Ecto neural progenitor cell (in vitro differentiated cells): ENCODE measurements around the gene MYH11.

Experiments
- DNase-seq: peaks from one replicate; pipeline ENCODE4 v3.0.0-alpha.2; 2018; ENCODE audit warnings: low spot score

The MYH11 gene

DNA sequence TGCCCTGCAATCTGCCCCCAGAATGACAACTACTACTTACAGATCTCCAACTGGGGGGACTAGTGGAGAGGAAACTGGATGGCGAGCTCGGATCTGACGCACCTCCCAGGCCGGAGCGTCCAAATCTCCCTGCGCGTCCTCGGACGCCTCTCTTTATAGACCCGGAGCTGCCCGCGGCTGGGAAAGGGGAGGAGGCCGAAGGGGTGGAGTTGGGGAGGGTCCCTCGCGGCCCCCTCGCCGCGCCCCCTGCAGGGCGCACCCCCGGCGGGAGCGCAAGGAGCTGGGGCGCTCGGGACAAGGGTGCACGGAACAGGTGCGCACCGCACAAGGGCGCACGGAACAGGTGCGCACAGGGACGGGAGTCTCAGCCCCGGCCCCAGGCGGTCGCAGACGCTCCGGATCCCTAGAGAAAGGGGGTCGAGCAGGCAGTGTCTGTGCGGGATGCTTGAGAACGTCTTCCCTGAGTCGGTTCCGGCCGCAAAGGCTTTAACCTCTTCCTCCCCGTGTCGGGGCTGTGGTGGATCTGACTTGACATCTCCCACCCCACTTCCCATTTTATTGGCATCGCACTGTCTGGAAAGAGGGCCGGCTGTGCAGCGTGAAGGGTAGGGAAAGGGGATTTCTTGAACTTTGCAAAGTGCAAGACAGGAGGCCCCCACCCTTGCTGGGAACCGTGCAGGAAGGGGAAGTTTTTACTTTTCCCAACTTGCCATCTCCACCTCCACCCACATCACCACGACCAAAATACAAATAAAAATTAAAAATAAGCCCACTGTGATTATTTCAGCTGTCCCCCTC lies at the start of gene MYH11:
Gene MYH11 (minus strand): TSS at position 128 of the 798 bp plus-strand sequence. CDS start 18,776 bp downstream, outside the sequence.
- peak; percentile 57 for DNase-seq

DNA sequence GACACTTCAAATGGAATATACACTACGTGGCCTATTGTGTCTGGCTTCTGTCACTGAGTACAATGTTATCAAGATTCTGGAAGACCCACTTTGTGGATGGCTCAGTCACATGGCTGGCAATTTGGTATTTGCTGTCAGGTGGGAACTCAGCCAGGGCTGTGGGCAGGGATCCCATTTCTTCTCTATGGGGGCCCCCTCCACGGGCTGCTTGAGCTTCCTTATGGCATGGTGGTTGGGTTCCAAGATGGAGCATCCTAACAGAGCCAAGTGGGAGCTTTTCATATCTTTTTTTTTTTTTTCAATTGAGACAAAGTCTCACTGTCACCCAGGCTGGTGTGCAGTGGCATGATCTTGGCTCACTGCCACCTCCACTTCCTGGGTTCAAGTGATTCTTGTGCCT lies 49.6 kb upstream of the MYH11 start:
- DNase-seq = no peak

DNA sequence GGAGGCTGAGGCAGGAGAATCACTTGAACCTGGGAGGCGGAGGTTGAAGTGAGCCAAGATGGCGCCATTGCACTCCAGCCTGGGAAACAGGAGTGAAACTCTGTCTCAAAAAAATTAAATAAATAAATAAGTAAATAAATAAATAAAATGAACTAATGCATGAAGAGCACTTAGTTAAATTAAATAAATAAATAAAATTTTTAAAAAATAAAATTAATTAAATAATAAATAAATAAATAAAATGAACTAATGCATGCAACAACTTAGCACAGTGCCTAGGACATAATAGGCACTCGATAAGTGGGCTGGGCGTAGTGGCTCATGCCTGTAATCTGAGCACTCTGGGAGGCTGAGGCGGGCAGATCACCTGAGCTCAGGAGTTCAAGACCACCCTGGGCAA lies 47.1 kb upstream of the MYH11 start:
- DNase-seq = no peak

DNA sequence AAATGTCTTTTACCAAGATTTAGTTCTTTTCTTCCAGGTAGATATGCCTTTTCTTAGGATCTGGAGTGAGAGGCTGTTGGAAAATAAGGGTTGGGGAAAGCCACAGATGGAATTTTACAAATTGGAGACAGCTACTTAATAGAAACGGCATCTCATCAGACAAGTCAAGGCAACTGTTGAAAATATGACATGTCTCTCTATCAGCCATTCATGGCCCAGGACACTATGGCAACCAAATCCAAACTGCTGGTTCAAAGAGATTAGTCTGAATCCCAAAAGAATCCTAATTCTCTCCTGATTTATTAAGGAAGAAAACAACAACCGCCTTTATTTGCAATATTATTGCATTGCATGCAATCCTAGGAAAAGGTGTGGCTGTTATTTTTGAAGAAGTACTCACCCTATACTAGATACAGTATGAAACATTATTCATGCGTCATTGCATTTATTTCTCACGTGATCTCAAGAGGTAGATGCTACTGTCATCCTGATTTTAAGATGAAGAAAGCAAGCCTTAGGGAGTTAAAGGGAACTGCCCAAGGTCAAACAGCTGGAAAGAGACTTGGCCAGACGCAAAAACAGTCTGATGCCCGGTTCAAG lies 44.2 kb upstream of the MYH11 start:
- no peak for DNase-seq

DNA sequence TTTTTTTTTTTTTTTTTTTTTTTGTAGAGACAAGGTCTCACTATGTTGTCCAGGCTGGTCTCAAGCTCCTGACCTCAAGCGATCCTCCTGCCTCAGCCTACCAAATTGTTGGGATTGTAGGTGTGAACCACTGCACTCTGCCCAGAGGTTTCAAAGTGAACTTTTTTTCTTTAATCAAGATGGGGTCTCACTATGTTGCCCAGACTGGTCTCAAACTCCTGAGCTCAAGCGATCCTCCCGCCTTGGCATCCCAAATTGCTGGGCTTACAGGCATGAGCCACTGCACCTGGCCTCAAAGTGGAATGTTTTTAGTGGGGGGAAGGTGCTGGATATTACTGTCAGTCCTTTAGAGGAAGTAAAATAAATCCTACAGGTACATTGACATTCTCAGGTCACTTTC lies 43.5 kb upstream of the MYH11 start:
- DNase-seq = no peak

DNA sequence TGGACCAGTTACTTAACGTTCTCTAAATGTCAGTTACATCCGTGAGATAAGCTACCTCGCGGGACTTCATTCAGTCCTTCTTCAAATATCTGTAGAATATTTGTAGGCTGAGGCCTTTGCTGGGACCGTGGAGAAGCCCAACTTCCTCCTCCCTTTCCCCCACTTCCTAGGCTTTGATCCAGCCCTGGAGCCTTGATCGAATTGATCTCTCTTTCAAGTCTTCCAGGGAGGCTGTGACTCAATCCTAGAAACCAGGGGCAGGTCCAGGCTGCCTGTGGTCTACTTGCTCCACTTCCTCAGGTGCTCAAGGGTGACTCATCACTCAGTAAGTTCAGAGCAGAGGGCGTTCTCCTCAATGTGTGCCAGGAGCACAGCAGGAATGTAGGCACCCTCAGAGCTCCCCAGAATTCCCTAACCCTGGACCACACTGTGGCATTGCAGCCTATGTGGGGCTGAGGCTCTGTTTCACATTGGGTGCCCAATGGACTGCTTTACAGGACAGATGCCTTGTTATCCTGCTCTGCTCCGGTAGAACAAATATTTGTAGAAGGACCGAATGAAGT lies 42.8 kb upstream of the MYH11 start:
- DNase-seq = no peak

DNA sequence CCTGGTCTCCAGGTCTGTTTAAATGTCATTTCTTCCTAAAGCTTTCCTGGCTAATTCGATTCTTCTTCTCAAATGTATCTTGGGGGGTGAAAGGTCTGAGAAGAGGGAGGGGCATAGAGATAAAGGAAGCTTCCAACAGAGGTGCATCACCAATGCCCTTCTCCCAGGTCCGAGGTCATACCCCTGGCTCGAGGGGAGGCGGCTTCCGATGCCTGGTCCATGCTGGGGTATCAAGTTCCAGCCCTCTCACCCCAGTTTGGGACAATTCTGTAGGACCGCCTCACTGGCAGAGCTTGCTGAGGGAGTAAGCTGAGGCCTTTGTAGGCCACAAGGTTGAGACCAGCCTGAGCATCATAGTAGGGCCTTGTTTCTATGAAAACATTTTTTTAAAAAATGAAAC lies 41.8 kb upstream of the MYH11 start:
- DNase-seq = no peak

DNA sequence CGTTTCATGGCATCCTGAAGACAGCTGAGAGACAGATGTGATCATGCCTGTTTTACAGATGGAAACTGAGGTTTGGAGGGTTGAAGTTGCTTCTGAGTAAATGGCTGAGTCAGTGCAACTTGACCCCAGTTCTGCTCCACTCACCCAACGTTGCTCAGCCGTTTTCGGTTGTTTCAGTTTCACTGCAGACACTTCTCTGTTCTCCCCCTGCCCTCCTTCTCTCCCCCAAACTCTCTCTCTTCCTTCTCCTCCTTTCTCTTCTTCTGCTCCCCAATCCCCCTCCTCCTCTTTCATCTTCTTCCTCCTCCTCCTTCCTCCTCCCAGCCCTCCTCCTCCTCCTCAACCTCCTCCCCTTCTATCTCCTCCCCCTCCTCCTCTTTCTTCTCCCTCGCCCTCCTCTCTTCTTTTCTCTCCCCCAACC lies 41.0 kb upstream of the MYH11 start:
- no peak for DNase-seq

DNA sequence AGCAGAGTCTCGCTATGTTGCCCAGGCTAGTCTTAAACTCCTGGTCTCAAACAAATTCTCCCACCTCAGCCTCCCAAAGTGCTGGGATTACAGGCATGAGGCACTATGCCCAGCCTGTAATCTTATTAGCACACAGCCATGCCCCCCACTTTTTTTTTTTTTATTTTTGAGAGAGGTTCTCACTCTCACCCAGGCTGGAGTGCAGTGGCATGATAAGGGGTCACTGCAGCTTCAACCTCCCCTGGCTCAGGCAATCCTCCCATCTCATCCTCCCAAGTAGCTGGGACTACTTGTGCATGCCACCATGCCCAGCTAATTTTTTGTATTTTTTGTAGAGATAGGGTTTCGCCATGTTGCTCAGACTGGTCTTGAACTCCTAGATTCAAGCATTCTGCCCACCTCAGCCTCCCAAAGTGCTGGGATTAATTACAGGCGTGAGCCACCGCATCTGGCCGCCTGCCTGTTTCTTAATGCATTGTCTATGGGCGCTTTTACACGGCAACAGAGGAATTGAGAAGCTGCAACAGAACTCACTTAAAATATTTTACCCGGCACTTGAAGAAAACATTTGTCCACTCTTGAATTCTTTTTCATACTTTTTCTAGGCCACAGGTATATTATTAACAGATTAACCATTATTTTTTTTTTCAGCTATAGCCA lies 40.4 kb upstream of the MYH11 start:
- DNase-seq = no peak

DNA sequence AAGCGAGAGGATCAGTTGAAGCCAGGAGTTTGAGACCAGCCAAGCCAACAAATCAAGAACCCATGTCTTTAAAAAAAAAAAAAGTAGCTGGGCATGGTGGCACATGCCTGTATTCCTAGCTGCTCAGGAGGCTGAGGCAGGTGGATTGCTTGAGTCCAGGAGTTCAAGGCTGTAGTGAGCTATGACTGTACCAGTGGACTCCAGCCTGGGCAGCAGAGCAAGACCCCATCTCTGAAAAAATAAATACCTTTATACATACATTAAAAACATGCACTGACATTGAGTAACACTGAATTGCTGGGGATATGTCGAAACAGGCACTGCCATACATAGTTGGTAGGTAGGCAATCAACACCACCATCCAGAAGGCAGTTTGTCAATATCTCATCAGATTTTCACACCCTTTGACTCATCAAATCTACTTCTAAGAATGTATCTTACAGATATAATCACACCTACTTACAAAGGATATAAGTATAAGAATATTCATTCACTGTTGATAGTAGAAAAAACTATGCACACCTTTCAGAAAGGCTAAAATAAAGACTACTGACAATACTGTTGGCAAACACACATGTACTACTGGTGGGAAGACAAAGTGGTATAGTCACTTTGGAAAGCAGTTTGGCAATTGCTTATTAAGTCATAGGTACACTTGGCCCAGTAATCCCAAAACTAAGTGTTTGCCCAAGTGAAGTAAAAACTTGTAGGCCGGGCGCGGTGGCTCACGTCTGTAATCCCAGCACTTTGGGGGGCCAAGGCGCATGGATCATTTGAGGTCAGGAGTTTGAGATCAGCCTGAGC lies 37.9 kb upstream of the MYH11 start:
- DNase-seq = no peak

DNA sequence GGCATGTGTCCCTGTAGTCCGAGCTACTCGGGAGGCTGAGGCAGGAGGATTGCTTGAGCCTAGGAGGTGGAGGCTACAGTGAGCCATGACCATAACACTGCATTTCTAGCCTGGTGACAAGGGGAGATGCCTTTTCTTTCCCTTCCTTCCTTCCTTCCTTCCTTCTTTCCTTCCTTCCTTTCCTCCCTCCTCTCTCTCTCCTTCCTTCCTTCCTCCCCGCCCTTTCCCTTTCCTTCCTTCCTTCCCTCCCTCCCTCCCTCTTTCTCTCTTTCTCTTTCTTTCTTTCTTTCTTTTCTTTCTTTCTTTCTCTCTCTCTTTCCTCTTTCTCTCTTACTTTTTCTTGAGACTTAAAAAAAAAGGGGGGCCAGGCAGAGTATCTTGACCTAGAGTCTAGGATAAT lies 34.7 kb upstream of the MYH11 start:
- no peak for DNase-seq

DNA sequence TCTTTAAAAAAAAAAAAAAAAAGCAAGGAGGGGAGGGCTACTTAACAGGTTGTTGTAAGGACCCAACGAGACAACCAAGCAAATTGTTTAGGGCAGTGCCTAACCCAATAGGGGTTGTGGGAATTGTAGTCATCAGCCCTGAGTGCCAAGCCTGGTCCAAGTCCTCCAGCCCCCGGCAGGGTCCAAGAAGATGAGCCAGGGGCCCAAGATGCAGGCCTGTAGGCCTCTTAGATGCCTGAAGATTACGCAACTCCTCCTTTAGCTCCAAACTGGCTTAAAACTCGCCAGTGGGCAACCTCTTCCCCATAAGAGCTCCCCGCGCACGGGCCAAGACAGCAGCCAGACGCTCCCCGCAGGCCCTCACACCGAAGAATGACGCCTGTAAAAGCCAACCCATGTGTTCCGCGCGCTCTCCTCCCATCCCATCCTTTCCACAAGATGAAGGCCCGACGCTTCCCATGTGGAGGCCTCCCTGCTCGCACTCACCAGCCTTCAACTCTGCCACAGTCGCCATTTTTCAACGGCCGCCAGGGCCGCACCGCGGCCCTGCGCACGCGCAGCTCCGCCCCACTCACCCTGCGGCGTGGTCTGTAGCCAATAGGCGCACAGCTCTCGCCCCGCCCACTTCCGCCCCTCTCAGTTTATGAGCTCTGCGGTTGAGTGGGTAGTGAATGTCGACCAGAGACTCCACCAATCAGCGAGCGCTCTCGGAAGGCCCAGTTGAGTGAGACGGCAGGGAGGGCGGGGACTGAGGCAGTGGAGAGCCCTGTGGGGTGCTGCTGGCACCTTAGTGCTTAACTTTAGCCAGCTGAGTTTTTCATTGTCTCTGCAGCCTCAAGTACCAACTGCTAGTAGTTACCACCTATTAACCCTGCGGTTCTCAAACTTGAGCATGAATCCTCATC lies 31.5 kb upstream of the MYH11 start, which contains the start of gene CEP20:
Gene CEP20 (minus strand): TSS at position 532 of the 905 bp plus-strand sequence. CDS start 18 bp downstream, at position 514.
- DNase-seq = peak; percentile 99

DNA sequence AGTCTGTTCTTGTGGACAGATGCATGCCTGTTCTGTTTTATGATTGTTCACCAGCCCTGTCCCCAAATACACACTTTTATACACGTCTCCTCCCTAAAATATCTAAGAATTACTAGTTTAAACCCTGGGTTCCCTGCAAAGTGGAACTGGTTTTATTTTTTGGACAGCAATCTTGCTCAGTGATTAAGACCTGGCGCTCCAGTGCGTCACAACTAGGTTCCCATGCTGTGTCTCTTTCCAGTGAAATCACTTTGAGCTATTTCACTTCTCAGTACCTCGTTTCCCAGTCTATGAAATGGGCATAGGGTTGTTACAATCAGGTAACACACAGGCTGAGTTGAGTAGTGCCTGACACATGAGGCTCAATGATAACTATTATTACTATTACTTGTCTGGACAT lies 30.5 kb upstream of the MYH11 start:
- no peak for DNase-seq

DNA sequence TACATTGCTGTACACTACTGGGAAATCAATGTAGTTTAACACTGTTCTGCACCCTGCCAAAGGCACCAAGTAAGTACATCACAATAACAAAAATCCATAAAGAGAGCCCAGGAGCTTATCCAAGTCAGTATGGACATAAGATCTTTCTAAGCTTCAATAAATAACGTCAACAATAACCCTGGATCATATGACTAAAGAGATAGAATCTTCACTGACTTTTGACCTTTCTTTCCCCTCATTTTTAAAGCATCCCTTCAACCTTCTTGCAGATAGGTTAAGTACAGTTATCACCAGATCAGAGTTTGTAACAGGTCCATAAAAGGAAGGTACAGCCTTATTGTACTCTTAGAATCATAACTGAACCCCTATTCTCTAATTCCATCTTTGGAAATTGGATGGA lies 29.2 kb upstream of the MYH11 start:
- no peak for DNase-seq

DNA sequence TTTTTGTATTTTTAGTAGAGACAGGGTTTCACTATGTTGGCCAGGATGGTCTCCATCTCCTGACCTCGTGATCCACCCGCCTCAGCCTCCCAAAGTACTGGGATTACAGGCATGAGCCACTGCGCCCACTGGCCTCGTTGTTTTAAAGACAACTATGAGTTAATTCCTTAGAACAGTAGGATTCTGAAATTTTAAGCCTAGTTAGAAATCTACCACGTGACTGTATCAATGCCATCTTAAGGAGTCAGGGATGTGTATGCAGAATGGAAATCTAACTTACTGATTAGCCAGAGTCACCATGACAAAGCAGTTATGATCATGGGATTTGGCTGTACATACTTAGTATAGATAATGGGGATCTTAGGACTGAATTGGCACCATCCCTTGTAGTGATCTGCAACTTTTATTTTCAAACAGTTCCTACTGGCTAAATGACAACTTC lies 28.8 kb upstream of the MYH11 start:
- no peak for DNase-seq

DNA sequence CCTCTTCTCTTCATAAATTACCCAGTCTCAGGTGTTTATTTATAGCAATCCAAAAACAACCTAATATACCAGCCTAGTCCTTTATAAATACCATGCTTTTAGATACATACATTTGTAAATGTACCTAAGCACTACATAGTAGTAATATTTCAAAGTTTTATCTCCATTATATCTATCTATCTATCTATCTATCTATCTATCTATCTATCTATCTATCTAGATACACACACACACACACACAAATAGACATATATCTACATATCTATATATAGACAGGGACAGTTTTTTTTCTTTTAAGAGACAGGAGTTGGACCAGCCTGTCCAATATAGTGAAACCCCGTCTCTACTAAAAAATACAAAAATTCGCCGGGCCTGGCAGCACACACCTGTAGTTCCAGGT lies 25.7 kb upstream of the MYH11 start:
- no peak for DNase-seq

DNA sequence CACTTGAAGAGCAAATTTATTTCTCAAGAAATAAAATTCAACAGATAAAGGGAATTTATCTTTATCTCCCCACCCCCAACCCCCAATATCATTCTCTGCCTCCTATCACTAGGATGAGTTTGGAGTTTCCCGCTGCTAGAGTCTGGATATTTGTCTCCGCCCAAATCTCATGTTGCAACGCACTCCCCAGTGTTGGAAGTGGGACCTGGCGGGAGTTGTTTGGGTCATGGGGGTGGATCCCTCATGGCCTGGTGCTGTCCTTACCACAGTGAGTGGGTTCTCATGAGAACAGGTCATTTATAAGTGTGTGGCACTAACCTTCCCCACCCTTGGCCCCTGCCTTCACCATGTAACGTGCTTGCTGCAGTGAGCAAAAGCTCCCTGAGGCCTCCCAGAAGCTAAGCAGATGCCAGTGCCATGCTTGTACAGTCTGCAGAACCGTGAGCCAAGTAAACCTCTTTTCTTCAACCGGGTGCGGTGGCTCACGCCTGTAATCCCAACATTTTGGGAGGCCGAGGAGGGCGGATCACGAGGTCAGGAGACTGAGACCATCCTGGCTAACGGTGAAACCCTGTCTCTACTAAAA lies 25.1 kb upstream of the MYH11 start:
- no peak for DNase-seq

DNA sequence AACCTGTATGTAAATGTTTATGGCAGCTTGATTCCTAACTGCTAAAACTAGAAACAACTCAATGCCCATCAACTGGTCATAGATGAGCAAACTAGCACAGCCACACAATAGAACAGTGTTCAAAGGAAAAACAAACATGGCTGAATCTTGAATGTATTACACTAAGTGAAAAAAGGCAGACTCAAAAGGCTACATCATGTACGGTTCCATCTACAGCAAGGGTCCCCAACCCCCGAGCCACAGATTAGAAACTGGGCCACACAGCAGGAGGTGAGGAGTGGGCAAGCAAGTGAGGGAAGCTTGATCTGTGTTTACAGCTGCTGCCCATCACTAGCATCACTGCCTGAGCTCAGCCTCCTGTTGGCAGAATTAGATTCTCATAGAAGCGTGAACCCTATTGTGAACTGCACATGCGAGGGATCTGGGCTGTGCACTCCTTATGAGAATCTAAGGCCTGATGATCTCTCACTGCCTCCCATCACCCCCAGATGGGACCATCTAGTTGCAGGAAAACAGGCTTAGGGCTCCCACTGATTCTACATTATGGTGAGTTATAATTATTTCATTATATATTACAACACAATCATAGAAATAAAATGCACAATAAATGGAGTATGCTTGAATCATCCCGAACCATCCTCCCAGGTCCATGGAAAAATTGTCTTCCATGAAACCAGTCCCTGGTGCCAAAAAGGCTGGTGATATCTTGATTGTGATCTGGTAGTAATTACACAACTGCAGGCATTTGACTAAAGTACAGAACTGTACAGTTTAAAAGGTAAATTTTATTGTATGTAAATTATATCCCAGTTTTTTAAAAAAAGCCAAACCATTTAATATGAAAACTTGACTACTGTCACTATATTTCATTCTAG lies 23.8 kb upstream of the MYH11 start:
- no peak for DNase-seq

DNA sequence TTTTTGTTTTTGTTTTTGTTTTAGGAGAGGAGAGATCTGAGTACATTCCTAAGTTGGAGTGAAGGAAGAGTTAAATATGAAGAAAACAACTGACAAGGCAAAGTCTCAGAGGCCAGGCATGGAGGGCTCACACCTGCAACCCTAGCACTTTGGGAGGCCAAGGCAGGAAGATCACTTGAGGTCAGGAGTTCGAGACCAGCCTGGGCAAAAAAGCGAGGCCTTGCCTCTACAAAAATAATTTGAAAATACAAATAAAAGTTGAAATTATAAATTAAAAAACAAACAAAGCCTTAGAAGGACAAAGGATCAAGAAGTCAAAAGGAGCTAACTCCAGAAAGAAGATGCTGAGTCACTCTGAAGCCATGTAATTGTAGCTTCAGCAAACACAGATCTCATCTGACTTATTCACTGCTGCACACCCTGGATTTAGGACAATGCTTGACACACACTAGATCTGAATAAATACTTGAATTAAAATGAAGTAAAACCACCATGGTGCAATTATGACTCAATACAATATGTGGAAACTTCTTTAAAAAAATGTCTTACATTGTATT lies 22.5 kb upstream of the MYH11 start:
- no peak for DNase-seq
